Activated CD4-positive, alpha-beta T cell treated with anti-CD3 and anti-CD28 coated beads for 48 hours (primary cell): ENCODE measurements around the gene SNAP47.

Experiments used
- DNase-seq: peaks from one replicate; pipeline ENCODE4 v3.0.0-alpha.2; 2020

The SNAP47 gene

GRCh38 chr1:227753999-227754711 lies 18.9 kb downstream of the SNAP47 start:
- DNase-seq: no peak

- no peak for DNase-seq
These were observed 19.7 kb downstream of the SNAP47 start for GRCh38 chr1:227754958-227755357.

GRCh38 chr1:227756172-227756959 lies 21.1 kb downstream of the SNAP47 start:
- peak; percentile 26 for DNase-seq

GRCh38 chr1:227757781-227758180 lies 22.5 kb downstream of the SNAP47 start:
- DNase-seq: no peak

- DNase-seq: peak; percentile 30
These were observed 23.1 kb downstream of the SNAP47 start for GRCh38 chr1:227758366-227758765.

GRCh38 chr1:227759341-227760300 lies 24.4 kb downstream of the SNAP47 start:
- no peak for DNase-seq

GRCh38 chr1:227760377-227760776 lies 25.1 kb downstream of the SNAP47 start:
- DNase-seq: no peak

GRCh38 chr1:227761621-227762230 lies 26.5 kb downstream of the SNAP47 start:
- DNase-seq: no peak

- DNase-seq: peak; percentile 91
These were observed 27.1 kb downstream of the SNAP47 start for GRCh38 chr1:227762231-227762911.

GRCh38 chr1:227763246-227764018 lies 28.2 kb downstream of the SNAP47 start:
- DNase-seq: no peak

GRCh38 chr1:227764019-227764391 lies 28.8 kb downstream of the SNAP47 start:
- no peak for DNase-seq

GRCh38 chr1:227765261-227766014 lies 30.2 kb downstream of the SNAP47 start:
- no peak for DNase-seq

- DNase-seq: peak; percentile 73
These were observed 30.9 kb downstream of the SNAP47 start for GRCh38 chr1:227766015-227766634.

- no peak for DNase-seq
These were observed 31.5 kb downstream of the SNAP47 start for GRCh38 chr1:227766653-227767277.

GRCh38 chr1:227767401-227768124 lies 32.3 kb downstream of the SNAP47 start:
- DNase-seq: no peak

GRCh38 chr1:227768125-227768439 lies 32.8 kb downstream of the SNAP47 start:
- no peak for DNase-seq

GRCh38 chr1:227768640-227769039 lies 33.4 kb downstream of the SNAP47 start:
- no peak for DNase-seq

- no peak for DNase-seq
These were observed 34.1 kb downstream of the SNAP47 start for GRCh38 chr1:227769047-227769935.
